SK-N-SH (cell line): ENCODE results near the gene SH3PXD2B.

ENCODE experiments used
- GABPA ChIP-seq: IDR thresholded peaks from 2 replicates; pipeline ENCODE4 v1.4.0; 2012; ENCODE audit warnings: low read depth, mild to moderate bottlenecking
- POLR2AphosphoS5 ChIP-seq: IDR thresholded peaks from 2 replicates; pipeline ENCODE4 v1.6.1; 2012; ENCODE audit warnings: low read depth, low read length
- RAD21 ChIP-seq: IDR thresholded peaks from 2 replicates; pipeline ENCODE4 v1.6.1; 2012; ENCODE audit warnings: mild to moderate bottlenecking, low read length
- TF ChIP-seq, protein P1 (sequence below): fragments of 200-600 bp; sonication (generic); IDR thresholded peaks from 2 replicates; pipeline ENCODE4 v1.6.1; 2017; ENCODE audit warnings: antibody characterized with exemption, mild to moderate bottlenecking, moderate library complexity
- TF ChIP-seq, protein P2 (sequence below): IDR thresholded peaks from 2 replicates; pipeline ENCODE4 v1.4.0; 2012; ENCODE audit warnings: low read depth

GRCh38 chr5:172415362-172416275 is 38.7 kb downstream of the SH3PXD2B start:
- TF ChIP-seq, protein P1, sequence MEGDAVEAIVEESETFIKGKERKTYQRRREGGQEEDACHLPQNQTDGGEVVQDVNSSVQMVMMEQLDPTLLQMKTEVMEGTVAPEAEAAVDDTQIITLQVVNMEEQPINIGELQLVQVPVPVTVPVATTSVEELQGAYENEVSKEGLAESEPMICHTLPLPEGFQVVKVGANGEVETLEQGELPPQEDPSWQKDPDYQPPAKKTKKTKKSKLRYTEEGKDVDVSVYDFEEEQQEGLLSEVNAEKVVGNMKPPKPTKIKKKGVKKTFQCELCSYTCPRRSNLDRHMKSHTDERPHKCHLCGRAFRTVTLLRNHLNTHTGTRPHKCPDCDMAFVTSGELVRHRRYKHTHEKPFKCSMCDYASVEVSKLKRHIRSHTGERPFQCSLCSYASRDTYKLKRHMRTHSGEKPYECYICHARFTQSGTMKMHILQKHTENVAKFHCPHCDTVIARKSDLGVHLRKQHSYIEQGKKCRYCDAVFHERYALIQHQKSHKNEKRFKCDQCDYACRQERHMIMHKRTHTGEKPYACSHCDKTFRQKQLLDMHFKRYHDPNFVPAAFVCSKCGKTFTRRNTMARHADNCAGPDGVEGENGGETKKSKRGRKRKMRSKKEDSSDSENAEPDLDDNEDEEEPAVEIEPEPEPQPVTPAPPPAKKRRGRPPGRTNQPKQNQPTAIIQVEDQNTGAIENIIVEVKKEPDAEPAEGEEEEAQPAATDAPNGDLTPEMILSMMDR: no peak
- TF ChIP-seq POLR2AphosphoS5 (no peak), GABPA (no peak), RAD21 (no peak)
- TF ChIP-seq, protein P2, sequence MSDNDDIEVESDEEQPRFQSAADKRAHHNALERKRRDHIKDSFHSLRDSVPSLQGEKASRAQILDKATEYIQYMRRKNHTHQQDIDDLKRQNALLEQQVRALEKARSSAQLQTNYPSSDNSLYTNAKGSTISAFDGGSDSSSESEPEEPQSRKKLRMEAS: no peak
